ENCODE measurements around the gene NTM.

The NTM gene

DNA sequence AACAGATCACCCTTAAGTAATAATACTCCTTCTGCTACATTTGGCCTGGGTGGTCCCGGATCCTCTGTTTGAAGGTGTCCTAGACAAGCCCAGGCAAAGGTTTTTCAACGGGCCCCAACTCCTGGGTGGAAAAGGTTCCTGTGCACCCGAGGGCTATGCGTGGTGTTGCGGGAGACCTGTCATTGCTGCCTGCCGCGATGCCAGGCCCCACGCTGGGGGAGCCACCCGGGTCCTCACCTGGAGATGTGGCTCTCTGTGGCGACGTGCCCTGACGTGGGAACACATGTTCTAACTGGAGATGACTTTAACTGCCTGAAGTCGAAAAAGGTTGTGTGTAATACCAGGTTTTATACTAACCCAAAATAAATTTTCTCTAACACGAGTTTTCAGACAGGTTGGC, 467.1 kb downstream of the NTM start:
- FAIRE-seq (no peak), DNase-seq (ENCODE audit: insufficient read length) (no peak)
- no peak for TF ChIP-seq TAF1 (IDR thresholded peaks at IDR 0.05; ENCODE audit: borderline replicate concordance, low read depth, low read length)
- TF ChIP-seq POLR2AphosphoS5 (IDR thresholded peaks at IDR 0.05; ENCODE audit: low read depth, low read length): no peak
- no peak for TF ChIP-seq POLR2A (IDR thresholded peaks at IDR 0.05; ENCODE audit: low read depth, low read length)

DNA sequence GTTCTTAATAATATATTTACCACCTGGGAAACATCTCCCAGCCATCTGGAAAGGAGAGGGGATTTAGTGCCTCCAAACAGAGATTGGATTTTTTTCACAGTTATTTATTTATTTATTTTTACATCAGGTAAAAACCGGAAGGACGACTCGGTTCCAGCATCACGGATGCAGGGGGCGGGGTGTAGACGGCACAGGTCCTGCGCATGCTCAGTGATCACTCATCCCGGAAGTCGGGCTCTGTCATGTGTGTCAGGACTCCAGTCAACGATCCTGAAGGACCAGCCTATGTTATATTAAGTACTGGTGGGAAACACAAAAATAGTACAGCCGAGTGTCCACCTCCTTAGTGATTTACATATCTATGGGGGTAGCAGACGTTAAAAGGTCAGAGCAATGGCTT, 467.6 kb downstream of the NTM start:
- no peak for FAIRE-seq
- TF ChIP-seq TAF1 (IDR thresholded peaks at IDR 0.05; ENCODE audit: borderline replicate concordance, low read depth, low read length) (no peak), POLR2AphosphoS5 (IDR thresholded peaks at IDR 0.05; ENCODE audit: low read depth, low read length) (no peak), POLR2A (IDR thresholded peaks at IDR 0.05; ENCODE audit: low read depth, low read length) (no peak)

DNA sequence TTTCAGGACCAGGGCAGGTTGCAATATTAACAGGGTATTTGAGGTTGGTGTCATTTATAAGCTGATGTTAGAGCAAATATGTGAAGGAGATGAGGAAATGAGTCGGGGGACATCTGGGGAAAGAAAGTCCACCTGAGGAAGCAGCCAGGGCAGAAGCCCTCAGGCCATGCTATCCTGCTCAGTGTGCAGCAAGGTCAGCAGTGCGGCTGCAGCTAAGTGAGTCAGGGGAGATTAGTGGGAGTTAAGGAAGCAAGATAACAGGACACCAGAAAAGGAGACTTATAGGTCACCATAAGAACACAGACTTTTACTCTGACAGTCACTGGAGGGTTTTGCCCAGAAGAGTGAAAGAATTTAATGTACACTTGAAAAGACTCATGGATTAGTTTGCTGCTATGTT, 468.9 kb downstream of the NTM start:
- FAIRE-seq (no peak), DNase-seq (ENCODE audit: insufficient read length) (no peak)
- TF ChIP-seq POLR2A (IDR thresholded peaks at IDR 0.05; ENCODE audit: low read depth, low read length) (no peak), POLR2AphosphoS5 (IDR thresholded peaks at IDR 0.05; ENCODE audit: low read depth, low read length) (no peak), TAF1 (IDR thresholded peaks at IDR 0.05; ENCODE audit: borderline replicate concordance, low read depth, low read length) (no peak)

More for the DNA sequence above, 467.6 kb downstream of the NTM start:
- no peak for DNase-seq (ENCODE audit: insufficient read length)

DNA sequence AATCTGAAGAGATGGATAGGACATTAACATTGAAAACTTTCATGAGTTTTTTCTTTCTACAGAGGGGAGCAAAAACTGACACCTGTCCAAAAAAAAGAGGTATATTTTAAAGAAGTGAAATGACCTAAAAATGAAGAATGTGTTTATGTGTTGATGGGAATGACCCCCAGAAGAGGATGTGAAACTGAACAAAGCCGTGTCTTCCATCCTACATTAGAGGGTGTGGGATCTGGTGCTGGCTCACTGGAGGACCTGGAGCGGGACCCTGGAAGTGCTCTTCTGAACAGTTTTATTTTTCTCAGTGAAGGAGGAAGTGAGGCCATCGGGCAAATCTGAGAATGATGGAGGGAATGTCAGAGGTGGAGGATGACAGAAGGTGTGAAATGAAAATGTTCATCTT, 470.1 kb downstream of the NTM start:
- DNase-seq (ENCODE audit: insufficient read length) (no peak), FAIRE-seq (no peak)
- TF ChIP-seq POLR2AphosphoS5 (IDR thresholded peaks at IDR 0.05; ENCODE audit: low read depth, low read length) (no peak), POLR2A (IDR thresholded peaks at IDR 0.05; ENCODE audit: low read depth, low read length) (no peak), TAF1 (IDR thresholded peaks at IDR 0.05; ENCODE audit: borderline replicate concordance, low read depth, low read length) (no peak)

DNA sequence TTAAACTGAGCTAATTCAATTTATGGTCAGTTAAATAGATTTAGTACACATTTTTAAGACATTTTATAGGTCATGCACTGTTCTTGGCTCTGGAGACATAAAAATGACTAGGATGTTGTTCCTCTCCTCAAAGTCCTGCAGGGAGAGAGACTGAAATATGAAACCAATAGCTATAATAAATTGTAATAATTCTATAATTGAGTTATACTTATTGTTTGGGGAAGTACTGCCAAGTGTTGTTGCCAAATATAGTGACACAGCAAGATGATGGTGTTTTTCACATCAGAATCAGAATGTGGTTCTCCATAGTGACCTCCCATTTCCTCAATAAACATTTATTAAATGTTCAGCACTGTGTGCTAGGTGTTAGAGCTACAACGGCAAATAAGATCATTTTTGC, 470.6 kb downstream of the NTM start:
- FAIRE-seq (no peak), DNase-seq (ENCODE audit: insufficient read length) (no peak)
- TF ChIP-seq POLR2A (IDR thresholded peaks at IDR 0.05; ENCODE audit: low read depth, low read length): no peak
- TF ChIP-seq TAF1 (IDR thresholded peaks at IDR 0.05; ENCODE audit: borderline replicate concordance, low read depth, low read length): no peak
- TF ChIP-seq POLR2AphosphoS5 (IDR thresholded peaks at IDR 0.05; ENCODE audit: low read depth, low read length): no peak

DNA sequence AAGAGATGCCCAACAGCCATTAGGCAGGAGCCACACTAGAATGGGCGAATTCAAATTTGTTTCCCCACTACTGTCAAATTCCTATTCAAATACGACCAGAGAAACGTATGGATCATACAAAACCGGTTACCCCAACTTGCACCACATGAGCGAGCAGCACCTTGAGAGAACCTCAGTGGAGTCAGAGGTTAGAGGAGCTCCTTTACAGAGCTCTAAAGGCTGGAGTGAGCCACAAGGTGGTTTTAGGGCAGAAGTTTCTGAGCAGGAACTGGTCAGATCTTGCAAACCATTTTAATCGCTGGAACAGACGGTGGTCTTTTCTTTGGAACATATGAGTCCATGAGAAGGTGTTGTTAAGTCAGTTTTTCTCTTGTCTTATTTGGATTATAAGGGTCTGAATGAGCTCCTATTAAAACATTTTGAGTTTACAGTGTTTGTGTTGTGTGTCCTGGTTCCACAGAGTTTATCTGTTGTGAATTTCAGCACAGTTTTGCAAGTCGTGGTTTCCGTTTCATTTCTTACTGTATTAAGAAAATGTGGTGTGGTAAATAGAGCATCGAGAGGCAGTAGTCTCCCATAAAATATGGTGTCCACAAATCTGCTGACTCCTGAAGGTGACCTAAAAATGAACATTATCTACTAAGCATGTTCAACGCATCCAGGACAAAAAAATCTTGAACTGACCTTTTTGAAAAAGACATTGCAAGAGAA, 471.7 kb downstream of the NTM start:
- DNase-seq (ENCODE audit: insufficient read length) (no peak), FAIRE-seq (no peak)

DNA sequence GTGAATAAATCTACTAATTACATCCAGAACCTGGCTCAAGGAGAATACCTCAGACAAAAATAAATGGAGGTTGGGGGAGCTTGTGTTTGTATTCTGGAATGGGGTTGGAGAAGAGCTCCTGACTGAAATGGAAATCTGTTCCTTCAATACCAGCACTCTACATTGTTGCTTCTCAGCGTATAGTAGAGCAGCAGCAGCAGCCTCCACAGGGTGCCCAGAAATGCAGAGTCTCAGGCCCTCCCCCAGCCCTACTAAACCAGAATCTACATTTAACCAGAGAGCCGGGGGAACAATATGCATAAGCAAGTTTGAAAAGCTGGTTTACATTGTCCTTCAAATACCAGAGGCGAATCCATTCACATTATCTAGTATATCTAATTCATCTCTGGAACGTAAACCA, 474.8 kb downstream of the NTM start:
- TF ChIP-seq POLR2A (IDR thresholded peaks at IDR 0.05; ENCODE audit: low read depth, low read length) (no peak), POLR2AphosphoS5 (IDR thresholded peaks at IDR 0.05; ENCODE audit: low read depth, low read length) (no peak), TAF1 (IDR thresholded peaks at IDR 0.05; ENCODE audit: borderline replicate concordance, low read depth, low read length) (no peak)
- DNase-seq (ENCODE audit: insufficient read length): no peak

More for the DNA sequence above, 471.7 kb downstream of the NTM start:
- TF ChIP-seq POLR2A (IDR thresholded peaks at IDR 0.05; ENCODE audit: low read depth, low read length) (no peak), TAF1 (IDR thresholded peaks at IDR 0.05; ENCODE audit: borderline replicate concordance, low read depth, low read length) (no peak), POLR2AphosphoS5 (IDR thresholded peaks at IDR 0.05; ENCODE audit: low read depth, low read length) (no peak)

DNA sequence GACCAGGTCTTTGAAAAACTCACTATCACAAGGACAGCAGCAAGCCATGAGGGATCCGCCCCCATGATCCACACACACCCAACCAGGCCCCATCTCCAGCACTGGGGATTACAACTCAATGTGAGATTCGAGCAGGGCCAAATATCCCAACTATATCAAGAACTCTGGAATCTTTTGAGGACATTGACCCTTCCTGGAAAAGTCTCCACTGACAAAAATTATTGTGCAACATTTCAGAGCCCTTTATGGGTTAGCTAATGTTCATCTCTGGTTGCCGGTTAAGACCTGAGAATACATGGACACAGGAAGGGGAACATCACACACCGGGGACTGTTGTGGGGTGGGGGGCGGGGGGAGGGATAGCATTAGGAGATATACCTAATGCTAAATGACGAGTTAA, 479.1 kb downstream of the NTM start:
- FAIRE-seq (no peak), DNase-seq (ENCODE audit: insufficient read length) (no peak)
- no peak for TF ChIP-seq TAF1 (IDR thresholded peaks at IDR 0.05; ENCODE audit: borderline replicate concordance, low read depth, low read length)
- no peak for TF ChIP-seq POLR2AphosphoS5 (IDR thresholded peaks at IDR 0.05; ENCODE audit: low read depth, low read length)
- no peak for TF ChIP-seq POLR2A (IDR thresholded peaks at IDR 0.05; ENCODE audit: low read depth, low read length)

More for the DNA sequence above, 474.8 kb downstream of the NTM start:
- no peak for FAIRE-seq

DNA sequence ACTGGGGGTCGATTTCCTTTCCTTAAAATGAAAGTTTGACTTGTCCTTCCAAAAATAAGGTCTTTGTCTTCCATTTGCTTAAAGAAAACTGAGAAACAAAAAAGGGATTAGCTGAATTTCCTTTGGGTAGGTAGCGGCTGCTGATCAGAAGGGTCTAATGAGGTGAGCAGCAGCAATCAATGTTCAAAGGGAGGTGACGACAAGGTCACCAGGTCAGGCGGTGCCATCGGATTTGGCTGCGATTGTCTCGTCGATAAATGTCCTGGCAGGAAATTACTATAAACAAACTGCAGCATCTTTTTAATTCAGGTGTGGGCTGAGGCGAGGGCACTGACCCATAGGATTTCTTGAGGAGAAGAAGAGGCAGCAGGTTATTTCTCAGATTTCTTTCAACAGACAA, 480.1 kb downstream of the NTM start:
- FAIRE-seq: no peak
- no peak for TF ChIP-seq TAF1 (IDR thresholded peaks at IDR 0.05; ENCODE audit: borderline replicate concordance, low read depth, low read length)
- no peak for TF ChIP-seq POLR2AphosphoS5 (IDR thresholded peaks at IDR 0.05; ENCODE audit: low read depth, low read length)
- no peak for TF ChIP-seq POLR2A (IDR thresholded peaks at IDR 0.05; ENCODE audit: low read depth, low read length)

DNA sequence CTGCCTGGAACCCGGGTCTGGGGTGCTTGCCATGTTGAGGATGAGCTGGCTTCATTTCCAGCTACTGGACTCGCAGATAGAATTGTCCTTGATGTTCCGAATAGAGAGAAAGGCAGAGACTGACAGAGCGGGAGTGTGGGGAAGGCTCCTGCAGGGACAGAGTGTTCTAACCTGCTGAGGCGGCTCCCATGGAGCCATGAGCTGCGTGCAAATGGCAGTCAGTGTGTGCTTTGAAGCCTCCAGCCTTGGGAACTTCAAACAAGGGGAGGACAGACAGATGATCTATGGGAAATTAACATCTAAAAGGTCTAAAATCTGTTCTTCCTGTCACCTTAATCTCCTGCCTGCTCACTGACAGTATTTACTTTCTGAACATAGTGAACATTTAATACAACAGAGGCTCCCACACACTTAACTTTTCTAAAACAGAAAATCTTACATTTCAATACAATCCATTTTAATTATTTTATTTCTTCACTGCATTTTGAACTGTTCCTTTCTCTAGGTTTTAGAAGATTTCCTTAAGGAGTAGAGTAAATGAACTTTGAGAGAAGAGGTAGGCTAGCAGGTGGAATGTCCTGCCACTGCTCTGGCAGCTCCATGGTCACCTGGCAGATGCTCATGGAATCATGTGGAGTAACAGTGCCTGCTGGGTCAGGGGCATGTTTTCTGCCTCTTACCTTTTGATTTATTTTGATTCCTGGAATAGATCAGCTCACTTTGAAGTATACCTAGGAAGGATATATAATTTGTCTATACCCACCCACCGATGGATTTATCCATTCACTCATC, 481.7 kb downstream of the NTM start:
- no peak for TF ChIP-seq POLR2A (IDR thresholded peaks at IDR 0.05; ENCODE audit: low read depth, low read length)
- no peak for TF ChIP-seq TAF1 (IDR thresholded peaks at IDR 0.05; ENCODE audit: borderline replicate concordance, low read depth, low read length)
- no peak for TF ChIP-seq POLR2AphosphoS5 (IDR thresholded peaks at IDR 0.05; ENCODE audit: low read depth, low read length)
- DNase-seq (ENCODE audit: insufficient read length) (no peak), FAIRE-seq (no peak)

More for the DNA sequence above, 480.1 kb downstream of the NTM start:
- DNase-seq (ENCODE audit: insufficient read length): no peak

DNA sequence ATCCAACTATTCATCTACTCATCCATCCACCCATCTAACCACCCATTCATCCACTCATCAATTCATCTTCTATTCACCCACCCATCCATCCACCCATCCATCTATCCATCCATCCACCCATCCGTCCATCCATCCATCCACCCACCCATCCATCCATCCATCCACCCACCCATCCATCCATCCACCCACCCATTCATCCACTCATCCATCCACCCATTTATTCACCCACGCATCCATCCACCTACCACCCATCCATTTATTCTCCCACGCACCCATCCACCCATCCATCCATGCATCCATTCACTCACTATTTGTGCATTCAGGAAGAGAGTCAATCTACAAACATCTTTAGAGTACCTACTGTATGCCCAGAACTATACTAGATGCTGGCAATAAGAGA, 482.3 kb downstream of the NTM start:
- TF ChIP-seq POLR2A (IDR thresholded peaks at IDR 0.05; ENCODE audit: low read depth, low read length) (no peak), TAF1 (IDR thresholded peaks at IDR 0.05; ENCODE audit: borderline replicate concordance, low read depth, low read length) (no peak), POLR2AphosphoS5 (IDR thresholded peaks at IDR 0.05; ENCODE audit: low read depth, low read length) (no peak)
- DNase-seq (ENCODE audit: insufficient read length) (no peak), FAIRE-seq (no peak)

DNA sequence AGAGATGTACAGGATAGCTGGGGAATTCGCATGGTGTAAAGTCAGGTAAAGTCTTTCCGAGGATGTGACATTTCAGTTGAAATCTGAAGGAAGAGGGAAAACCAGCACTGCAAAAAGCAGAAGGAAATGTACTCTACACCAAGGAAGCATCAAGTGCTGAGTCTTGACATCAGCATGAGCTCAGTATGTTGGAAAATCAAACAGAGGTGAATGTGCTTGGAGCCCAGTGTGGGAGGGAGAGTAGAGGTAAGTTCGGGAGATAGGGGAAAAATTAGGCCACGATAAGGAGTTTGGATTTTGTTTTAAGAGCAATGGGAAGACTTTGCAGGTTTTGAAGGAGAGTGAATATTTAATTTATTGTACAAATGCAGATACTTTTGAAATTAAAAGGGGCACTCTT, 484.0 kb downstream of the NTM start:
- DNase-seq (ENCODE audit: insufficient read length) (no peak), FAIRE-seq (no peak)
- no peak for TF ChIP-seq POLR2A (IDR thresholded peaks at IDR 0.05; ENCODE audit: low read depth, low read length)
- no peak for TF ChIP-seq POLR2AphosphoS5 (IDR thresholded peaks at IDR 0.05; ENCODE audit: low read depth, low read length)
- no peak for TF ChIP-seq TAF1 (IDR thresholded peaks at IDR 0.05; ENCODE audit: borderline replicate concordance, low read depth, low read length)

Measured in GM12892 (cell line).